Activated naive CD8-positive, alpha-beta T cell treated with anti-CD3 and anti-CD28 coated beads, Interleukin-2, amount 50 U/mL, for 16 hours (primary cell): ENCODE measurements around the gene NPY4R.
"Not testable (repeated sequence)": the region's sequence is repeated elsewhere in the genome, so short reads cannot be mapped to it uniquely, and the experiment has no call there.

ENCODE experiments used
- DNase-seq: peaks from one replicate; pipeline ENCODE4 v3.0.0-alpha.2; 2020; ENCODE audit warnings: low read depth, low spot score

Gene NPY4R

DNA sequence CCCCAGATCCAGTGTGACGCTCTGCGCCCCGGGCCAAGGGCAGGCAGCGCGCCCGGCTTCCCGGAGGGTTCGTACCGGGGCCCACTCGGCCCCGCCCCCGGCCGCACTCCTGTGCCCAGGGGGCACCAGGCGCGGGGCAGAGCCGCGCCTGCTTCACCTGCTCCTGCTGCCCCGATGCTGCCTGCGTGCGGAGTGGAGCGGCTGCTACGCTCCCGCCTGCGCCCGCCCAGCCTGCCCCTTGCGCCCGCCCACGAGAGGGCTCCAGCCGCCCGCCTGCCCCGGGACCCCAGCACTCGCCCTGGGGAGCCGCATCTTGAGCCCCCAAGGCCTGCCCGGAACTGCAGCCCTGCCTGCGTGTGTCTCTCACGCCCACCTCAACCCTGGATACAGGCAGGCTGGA lies at the start of gene NPY4R:
Gene NPY4R (minus strand): TSS at position 194 of the 400 bp plus-strand sequence. CDS start 3,323 bp downstream, outside the sequence.
- not testable (repeated sequence) for DNase-seq

DNA sequence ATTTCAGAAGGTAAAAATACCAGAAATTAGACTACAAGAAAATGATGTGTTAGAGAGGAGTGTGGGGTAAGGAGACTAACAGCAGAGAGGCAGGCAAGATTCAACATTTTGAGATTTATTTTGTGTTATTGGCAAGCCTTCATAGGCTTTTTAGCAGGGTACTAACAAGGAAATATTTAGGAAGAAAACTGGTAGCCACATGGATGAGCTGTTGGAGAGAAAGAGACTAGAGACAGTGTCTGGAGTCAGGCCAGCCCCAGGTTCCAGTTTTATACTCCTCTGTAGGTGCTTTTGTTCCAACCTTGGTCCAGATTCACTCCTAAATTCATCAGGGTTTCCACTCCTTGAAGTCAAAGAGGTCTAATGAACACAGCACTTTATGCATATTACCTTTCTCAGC lies 49.6 kb upstream of the NPY4R start:
- DNase-seq = no peak

GRCh38 chr10:46514899-46515298 lies 49.1 kb upstream of the NPY4R start:
- DNase-seq = no peak

DNA sequence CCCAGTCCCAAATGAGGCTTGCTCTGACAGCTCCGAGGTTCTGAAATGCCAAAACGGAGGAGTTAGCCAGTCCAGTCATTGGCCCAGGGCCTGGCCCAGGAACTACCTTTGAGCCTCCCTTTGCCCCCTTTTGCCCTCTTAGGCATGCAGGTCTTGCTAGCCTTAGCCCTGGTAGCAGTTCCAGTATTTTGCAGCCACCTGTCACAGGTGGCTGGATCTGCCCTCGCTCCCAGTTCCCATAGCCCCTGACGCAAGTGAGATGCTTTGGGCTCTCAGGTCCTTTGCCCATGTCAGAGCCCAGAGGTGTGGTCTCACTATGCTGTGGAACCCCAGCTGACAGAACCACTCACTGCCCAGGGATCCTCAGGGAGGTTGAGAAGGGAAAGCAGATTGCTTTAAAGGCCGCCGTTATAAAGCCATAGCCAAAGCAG lies 48.7 kb upstream of the NPY4R start:
- no peak for DNase-seq

GRCh38 chr10:46513333-46513732 lies 47.6 kb upstream of the NPY4R start:
- not testable (repeated sequence) for DNase-seq

DNA sequence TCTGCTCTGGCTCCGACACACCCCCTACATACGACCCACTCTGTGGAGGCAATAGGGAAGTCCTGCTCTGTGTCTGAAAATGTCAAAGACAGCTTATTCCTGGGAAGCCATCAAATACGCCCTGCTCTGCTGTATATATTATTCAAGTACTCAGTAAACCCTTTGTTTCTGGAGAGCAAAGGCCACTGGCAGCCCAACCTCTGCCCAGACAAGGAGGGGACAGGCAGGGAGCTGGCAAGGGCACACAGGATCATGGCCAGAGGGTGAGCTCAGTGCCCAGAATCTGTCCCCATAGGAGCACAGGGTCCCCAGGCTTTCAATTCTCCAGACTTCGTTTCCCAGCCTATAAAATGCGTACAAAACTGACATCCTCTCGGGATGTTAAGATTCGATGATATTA lies 47.0 kb upstream of the NPY4R start:
- not testable (repeated sequence) for DNase-seq

DNA sequence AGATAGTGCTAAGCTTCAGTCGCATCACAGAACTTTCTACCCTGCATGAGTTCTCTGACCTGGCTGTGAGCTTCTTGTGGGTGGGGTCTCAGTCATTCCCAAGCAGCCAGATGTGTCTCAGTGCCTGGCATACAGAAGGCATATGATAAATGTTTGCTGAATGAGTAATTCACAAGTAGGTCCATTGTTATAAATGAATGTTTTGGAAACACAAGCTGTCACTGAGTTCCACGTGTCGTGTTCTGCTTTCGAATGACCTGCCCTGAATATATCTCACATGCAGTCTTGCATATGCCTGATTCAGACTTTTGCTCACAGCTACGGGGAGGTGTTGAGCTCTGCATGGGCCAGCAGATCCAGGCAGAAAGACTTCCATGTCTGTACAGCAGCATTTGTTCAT lies 46.2 kb upstream of the NPY4R start:
- DNase-seq = not testable (repeated sequence)

DNA sequence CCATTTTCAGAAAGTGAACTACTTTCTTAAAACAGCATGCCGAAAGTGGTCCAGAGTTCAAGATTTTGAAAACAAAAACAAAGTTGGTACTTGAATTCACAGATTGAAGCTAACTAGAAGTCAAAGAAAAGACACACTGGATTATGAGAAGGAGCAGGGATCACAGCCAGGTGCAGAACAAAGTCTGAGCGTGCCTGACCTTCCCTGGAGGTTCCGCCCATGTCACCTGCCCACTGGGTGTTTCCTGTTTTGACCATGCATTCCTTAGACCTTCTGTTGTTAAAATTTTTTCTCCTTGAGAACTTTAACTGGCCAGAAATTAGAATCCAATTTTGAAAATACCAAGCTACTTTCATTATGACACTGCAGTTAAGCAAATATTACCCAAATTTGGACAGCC lies 34.2 kb upstream of the NPY4R start:
- not testable (repeated sequence) for DNase-seq

DNA sequence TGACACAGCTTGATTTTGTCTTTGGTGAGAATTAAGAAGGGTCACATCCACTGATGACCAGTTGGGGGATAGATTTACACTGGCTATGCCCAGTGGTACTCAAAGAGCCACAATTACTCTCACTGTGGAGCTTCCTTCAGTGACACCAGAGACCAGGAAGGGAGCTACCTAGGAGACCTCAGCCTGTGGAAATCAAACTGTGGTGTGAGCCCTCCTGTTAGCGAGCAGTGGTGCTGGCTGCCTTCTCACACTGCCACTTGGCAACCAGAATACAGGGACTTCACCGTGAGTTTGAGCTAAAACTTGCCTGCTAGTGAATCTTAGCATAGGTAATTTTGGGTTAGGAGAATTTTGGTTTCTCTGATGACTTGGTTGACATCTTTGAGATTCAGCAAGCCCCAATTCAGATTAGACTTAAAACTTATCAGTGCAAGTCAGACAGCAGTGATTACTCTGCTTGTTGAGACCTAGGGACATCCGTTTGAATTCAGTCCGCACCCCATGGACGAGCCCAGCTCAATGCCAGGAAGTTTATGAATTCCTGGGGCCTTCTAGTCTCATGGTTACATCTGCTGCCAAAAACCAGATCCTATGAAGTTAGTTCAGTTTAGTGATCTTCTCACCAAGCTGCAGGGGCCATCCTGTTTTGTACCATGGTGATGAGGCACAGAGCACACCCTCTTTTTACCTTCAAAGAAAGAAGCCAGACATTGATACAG lies 33.4 kb upstream of the NPY4R start:
- DNase-seq = not testable (repeated sequence)

DNA sequence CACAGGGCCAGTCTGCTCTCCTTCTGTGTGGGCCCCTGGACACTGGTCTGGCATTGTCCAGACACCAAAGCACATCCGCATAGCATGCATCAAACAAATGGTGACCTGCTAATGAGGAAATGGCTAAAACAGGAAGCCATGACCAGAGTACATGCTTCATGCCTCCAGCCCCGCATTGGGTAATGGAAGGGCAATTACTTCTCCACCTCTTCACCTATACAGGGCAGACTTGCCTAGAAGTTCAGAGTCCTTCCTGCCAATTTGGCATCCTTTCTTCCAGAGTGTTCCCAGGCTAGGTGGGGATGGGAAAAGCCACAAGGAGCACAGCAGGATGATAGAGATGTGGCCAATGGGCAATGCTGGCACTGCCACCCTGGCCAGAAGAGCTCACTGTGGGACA lies 32.1 kb upstream of the NPY4R start:
- DNase-seq = not testable (repeated sequence)

- DNase-seq = not testable (repeated sequence)
Measured at GRCh38 chr10:46497401-46497800, 31.6 kb upstream of the NPY4R start.

GRCh38 chr10:46491364-46492114 lies 25.8 kb upstream of the NPY4R start:
- DNase-seq = not testable (repeated sequence)

DNA sequence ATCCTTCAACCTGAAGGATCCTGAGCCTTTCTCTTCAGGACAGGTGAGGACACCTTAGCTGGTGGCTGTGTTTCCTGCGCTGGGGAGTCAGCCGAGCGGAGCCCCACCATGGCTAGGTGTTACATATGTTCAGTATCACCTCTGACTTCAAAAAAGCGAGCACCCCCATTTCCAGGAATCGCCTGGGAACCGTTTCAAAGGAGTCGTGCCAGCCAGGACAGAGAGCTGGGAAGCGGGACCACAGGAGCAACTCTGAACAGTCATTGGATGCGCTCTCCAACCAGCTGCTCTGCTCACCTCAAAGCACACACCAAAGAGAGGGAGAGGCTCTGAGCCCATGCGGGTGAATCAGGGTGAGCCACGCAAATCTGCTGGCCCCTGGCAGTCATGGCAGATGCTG lies 24.5 kb upstream of the NPY4R start:
- not testable (repeated sequence) for DNase-seq

DNA sequence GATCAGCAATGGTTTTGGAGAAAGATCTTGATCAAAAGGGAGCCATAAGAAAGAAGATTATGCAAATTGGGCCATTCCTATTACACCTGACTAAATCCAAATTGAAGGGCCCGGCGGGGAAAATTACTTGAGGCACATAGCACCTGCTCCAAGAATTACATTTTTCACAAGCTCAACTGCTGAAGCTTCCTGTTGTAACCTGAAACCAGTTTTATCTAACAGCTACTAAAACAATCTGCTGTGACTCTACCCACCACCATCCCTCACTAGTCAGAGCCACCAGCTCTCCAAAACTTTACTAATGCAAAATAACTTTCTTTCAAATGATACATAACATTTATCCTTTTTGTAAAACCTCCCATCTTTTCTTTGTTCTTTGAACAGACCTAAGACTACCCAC lies 20.7 kb upstream of the NPY4R start:
- DNase-seq = not testable (repeated sequence)

GRCh38 chr10:46474746-46475320 lies 9.1 kb upstream of the NPY4R start:
- DNase-seq = not testable (repeated sequence)

- DNase-seq = not testable (repeated sequence)
Measured at GRCh38 chr10:46473758-46474157, 8.0 kb upstream of the NPY4R start.

GRCh38 chr10:46470134-46470533 lies 4.4 kb upstream of the NPY4R start:
- DNase-seq = not testable (repeated sequence)

DNA sequence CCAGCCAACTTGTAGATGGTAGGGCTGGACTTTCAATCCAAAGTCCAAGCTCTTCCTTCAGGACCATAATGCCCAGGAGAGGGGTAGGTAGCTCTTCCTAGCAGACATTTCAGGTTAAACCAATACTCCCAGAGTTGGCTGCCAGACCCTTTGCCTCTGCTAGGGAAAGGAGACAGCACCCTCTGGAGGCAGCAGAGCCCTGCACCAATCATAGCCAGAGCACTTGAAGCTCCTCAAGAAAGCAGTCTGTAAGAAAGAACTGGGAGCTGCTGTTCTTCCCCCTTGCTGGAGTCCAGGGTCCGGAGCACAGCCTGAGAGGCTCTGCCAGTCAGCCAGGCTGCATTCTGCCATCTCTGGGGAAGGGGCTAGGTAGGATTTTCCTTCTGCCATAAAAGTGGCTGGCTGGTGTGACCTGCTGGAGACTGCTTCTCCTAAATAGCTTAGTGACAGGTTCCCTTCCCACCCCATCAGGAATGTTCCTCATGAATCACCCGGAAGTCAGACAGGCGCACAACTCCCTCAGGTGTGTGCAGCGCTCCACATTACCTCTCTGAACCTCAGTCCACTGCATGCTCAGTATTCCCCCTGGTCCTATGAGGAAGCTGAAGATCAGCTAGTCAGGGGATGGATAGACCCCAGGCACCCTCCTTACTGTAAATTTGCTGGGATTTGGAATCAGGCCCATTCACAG lies 2.5 kb upstream of the NPY4R start:
- not testable (repeated sequence) for DNase-seq

DNA sequence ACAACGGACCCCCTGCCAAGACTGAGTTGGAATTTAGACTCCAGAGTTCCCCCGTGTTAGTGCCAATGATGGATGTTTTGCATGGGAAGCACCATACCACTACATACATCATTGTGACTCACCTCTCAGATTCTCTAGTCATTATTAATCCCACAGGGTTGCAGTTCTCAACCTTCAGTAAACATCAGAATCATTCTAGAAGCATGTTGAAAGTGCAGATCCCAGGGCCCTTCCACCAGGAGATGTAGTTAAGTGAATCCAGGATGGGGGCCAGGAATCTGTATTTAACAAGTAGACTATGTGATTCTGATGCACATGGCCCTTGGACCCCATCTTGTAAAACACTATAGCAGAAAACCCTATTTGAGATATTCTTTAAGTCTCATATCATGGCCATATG lies 2.1 kb downstream of the NPY4R start:
- not testable (repeated sequence) for DNase-seq

DNA sequence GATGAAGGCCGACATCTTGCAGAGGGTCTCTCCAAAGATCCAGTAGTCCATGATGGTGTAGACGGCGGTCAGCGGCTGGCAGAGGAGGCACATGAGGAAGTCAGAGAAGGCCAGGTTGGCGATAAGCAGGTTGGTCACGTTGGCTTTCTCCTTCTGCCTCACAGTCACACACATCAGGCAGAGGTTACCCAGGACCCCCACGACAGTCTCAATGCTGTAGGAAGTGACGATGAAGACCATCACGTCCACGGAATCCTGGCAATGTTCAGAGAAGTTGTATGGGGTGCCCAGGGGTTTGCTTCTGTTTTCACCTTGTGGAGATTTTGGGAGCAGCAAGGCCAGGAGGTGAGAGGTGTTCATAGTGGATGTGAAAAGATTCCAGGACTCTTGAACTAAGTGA lies 3.5 kb downstream of the NPY4R start:
- DNase-seq = not testable (repeated sequence)

DNA sequence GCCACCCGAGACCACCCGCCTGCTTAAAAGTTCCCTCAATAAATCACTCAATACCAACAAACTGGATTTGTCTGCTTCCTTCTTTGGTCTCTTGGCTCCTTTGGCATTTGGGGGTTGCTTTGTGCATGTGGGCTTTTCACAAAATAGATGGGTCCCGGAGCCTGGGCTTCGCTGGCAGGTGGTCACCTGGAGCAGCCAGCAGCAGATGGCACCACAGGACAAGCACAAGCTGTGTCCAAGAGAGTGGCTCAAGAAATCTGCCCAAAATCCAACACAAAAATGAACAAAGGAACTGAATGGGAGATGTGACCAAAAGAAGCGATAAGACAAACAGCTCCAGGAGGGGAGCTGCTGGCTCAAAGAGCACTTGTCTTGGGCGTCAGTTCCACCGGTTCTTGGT lies 6.2 kb downstream of the NPY4R start:
- not testable (repeated sequence) for DNase-seq

DNA sequence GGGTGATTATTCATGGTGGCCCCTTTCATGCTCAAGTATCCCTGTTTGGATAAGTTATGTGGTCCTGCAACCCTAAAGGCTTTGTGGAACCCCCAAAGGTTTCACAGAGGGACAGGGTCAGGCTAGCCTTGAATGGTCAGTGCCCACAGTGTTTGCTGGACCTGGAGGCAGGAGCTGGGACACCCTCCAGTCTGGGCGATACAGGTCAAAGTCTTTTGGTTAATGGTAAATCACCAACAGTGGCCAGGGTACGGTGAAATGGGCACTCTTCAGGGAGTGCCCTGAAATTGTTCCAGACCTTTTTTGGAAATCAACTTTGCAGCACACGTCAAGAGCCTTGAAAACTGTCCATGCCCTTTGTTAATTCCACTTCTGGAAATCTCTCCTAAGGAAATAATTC lies 8.7 kb downstream of the NPY4R start:
- not testable (repeated sequence) for DNase-seq
